Right ventricle myocardium inferior (tissue), 1 donor: Measurements from ENCODE around the gene PPP2R5B. TPM values are rescaled to one million over a fixed set of nuclear protein-coding genes. Genes with fewer than 3 reads are reported as not detected.

ENCODE experiments used
- ATAC-seq: fragments of 200-7000 bp; cut with Tn5 transposase; one replicate; pipeline ENCODE4 v1.9.1; 2020; ENCODE audit warnings: mild to moderate bottlenecking, moderate library complexity
- DNase-seq: peaks from one replicate; pipeline ENCODE4 v3.0.0; 2021; ENCODE audit errors: missing footprints
- intact Hi-C: fragments of 100-400 bp; cut with DNase I; formaldehyde crosslinking; loops from one replicate; pipeline ENCODE4 v1.11.0; 2022
- total RNA-seq: library from RNA; stranded (reverse); fragmentation: NEBNext Ultra II Directional; extraction: Animal tissue kit (Norgen Biotek cat#: 25700); gene quantifications from one replicate; pipeline ENCODE4 v1.2.1, GENCODE V29; 2021
- donor health status: DM: no; HTN: yes; CAD: no; lungs with severe emphysema.

PPP2R5B gene
- total RNA-seq, 1 donor from 2014 or later, result 20.6 TPM

GRCh38 chr11:64900774-64901173, 23.7 kb upstream of the PPP2R5B start:
- no peak for ATAC-seq
- DNase-seq, result no peak
- intact Hi-C loops, result no loop called here

- ATAC-seq, result no peak
- intact Hi-C loops, result no loop called here
- DNase-seq, result no peak
These were observed 22.2 kb upstream of the PPP2R5B start for GRCh38 chr11:64902102-64902900.

- no peak for ATAC-seq
- no peak for DNase-seq
- intact Hi-C loops, result no loop called here
These were observed 21.1 kb upstream of the PPP2R5B start for GRCh38 chr11:64903291-64903833.

GRCh38 chr11:64905516-64906313, 18.8 kb upstream of the PPP2R5B start:
- intact Hi-C loops, result no loop called here
- ATAC-seq, result no peak
- DNase-seq, result no peak

- ATAC-seq (no peak), DNase-seq (no peak)
- intact Hi-C loops, result no loop called here
These were observed 18.2 kb upstream of the PPP2R5B start for GRCh38 chr11:64906314-64906635.

- no peak for ATAC-seq
- no peak for DNase-seq
- intact Hi-C loops, result no loop called here
These were observed 15.7 kb upstream of the PPP2R5B start for GRCh38 chr11:64908766-64909165.

- DNase-seq (no peak), ATAC-seq (no peak)
- intact Hi-C loops, result no loop called here
These were observed 14.7 kb upstream of the PPP2R5B start for GRCh38 chr11:64909653-64910343.

- ATAC-seq (no peak), DNase-seq (no peak)
- intact Hi-C loops, result no loop called here
These were observed 13.9 kb upstream of the PPP2R5B start for GRCh38 chr11:64910451-64911093.

GRCh38 chr11:64911142-64911541, 13.3 kb upstream of the PPP2R5B start:
- ATAC-seq, result no peak

GRCh38 chr11:64911689-64912088, 12.8 kb upstream of the PPP2R5B start:
- ATAC-seq, result no peak
- DNase-seq, result no peak
- intact Hi-C loops, result no loop called here

More at GRCh38 chr11:64911142-64911541, 13.3 kb upstream of the PPP2R5B start:
- intact Hi-C loops, result no loop called here
- DNase-seq, result no peak

- DNase-seq, result no peak
- ATAC-seq, result no peak
- intact Hi-C loops, result no loop called here
These were observed 11.2 kb upstream of the PPP2R5B start for GRCh38 chr11:64913171-64913727.

- intact Hi-C loops, result no loop called here
- DNase-seq, result no peak
- no peak for ATAC-seq
These were observed 10.4 kb upstream of the PPP2R5B start for GRCh38 chr11:64914123-64914522.

GRCh38 chr11:64915376-64915887, 9.1 kb upstream of the PPP2R5B start:
- intact Hi-C loops, result loop anchor here (5.0 kb wide), 1 partner anchor 97 kb away; the partner anchor contains the start of gene ARL2
- ATAC-seq, result no peak
- no peak for DNase-seq

GRCh38 chr11:64916040-64916774, 8.3 kb upstream of the PPP2R5B start:
- ATAC-seq (no peak), DNase-seq (peak; percentile 74)
- intact Hi-C loops, result loop anchor here (5.0 kb wide), 1 partner anchor 96 kb away; the partner anchor contains the start of gene ARL2

- ATAC-seq, result peak; percentile 99
- DNase-seq, result peak; percentile 100
- intact Hi-C loops, result loop anchor here (1.0 to 5.0 kb wide), 2 partner anchors 39 to 95 kb away; partner anchors contain the start of genes ARL2 and EHD1
These were observed 7.5 kb upstream of the PPP2R5B start, which contains the start of gene ATG2A for GRCh38 chr11:64916775-64917662. Gene ATG2A (minus strand): TSS chr11:64917209. CDS start chr11:64917135, 74 bp downstream.

- no peak for ATAC-seq
- intact Hi-C loops, result loop anchor here (1.0 to 5.0 kb wide), 2 partner anchors 39 to 95 kb away; partner anchors contain the start of genes ARL2 and EHD1
- no peak for DNase-seq
These were observed 6.9 kb upstream of the PPP2R5B start for GRCh38 chr11:64917663-64917995.
